GM18511 (cell line): Measurements from ENCODE around the gene CPEB2.
A peak's percentile ranks its signal among the peaks of the same experiment; 100 is the strongest.

Experiments used
- ATAC-seq: cut with Tn5 transposase; IDR thresholded peaks from one replicate; pipeline ENCODE4 v1.9.1; 2021; ENCODE audit warnings: mild to moderate bottlenecking, moderate library complexity; ENCODE audit not compliant: unreplicated experiment

CPEB2 gene

DNA sequence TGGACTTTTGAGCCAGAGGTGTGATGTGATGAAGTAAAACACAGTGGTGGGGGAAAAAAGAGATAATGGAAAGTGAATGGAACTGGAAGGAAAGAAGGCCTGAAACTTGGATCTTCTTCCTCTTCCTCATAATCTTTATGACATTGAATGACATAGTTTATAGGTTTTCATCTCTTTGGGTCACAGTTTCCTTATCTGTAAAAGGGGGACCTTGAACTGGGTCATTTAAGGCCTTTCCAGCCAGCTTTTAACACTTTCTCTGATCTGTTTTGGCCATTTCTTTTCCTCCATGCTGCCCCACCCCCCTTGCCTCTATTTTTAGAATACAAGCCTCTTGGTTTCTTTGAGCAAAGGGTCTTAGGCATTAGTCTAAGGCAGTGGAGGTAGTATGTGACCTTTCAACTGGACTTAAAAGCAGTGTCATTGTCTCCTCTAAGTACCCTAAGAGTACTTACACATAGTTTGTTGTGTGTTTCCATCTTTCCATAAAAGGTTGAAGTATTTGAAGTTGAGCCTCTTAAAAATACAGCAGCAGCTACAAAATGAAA is 7.8 kb downstream of the CPEB2 start:
- no peak for ATAC-seq

DNA sequence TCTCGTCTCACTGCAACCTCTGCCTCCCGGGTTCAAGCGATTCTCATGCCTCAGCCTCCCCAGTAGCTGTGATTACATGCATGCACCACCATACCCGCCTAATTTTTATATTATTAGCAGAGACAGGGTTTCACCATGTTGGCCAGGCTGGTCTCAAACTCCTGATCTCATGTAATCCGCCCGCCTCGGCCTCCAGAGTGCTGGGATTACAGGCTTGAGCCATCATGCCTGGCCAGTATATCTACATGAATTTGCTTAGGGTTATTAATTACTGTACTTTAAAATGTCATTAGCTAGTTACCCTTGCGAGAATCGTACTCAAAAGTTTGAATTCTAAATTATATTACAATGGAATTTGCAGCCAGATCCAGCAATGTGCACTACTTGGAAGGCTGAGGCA is 8.9 kb downstream of the CPEB2 start:
- no peak for ATAC-seq

DNA sequence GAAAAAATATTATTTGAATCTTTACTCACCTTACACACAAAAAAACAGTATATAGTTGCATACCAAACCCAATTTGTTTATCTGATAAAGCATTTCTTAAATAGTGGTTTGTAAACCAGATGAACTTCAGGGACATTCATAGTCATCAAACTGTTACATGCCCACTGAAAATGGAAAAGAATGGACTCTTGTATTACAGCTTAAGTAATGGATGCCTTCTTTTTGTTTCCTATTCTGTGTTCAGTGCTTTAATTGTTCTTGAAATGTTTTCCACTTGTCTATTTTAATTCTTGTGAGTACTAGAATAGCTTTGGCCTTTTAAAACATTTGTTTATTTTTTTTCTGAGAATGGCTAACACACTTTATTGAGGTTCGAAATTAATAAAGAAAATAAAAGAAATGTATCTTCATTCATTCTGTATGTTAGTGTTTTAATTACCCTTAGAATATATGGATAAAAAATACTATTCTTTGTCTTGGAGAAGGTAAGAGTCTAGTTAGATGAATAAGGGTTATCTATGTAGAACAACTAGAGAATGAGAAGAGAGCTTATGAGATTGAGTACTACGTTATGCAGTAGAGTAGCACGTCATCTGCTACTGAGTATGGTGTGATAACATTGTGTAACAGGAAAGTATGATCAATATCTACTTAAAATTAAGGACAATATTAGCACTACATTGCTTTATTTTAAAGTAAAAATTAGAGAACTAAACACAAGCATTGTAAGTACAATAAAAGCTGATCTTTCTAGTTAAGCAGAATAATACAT is 9.9 kb downstream of the CPEB2 start:
- no peak for ATAC-seq

DNA sequence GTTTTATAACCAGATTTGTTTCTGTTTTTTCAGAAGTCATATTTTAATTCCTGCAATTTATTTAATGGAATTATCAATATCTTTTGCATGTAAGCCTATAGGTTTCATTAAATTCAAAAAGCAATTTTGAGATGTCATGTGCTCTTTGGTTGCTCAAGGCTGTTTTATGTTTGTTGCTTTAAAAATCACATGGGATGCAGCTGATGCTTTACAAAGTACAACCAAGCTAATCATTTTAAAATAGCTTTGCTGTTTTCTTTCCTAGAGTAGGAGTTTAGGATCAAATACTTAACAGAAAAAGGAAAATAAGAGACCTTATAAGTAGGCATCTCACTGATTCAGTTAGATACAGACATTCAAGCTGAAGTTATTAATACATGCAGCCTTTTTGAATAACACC is 11.3 kb downstream of the CPEB2 start:
- no peak for ATAC-seq

DNA sequence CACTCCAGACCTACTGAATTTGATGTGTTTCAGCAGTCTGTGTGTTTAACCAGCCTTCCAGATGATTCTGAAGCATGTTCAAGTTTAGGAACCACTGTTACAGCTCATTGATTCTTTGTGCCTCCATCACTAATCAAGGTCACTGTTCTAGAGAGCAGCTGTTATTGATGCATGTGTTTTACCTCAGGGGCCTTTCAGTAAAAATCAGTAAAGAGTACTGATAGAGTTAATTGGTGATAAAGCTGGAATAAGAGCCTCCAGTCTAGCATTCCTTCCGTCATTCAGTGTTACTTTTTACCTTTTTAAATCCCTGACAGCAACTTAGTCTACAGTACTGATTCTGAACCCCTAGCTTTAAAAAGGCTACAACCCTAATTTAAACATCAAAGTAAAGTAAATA is 12.9 kb downstream of the CPEB2 start:
- ATAC-seq: no peak

DNA sequence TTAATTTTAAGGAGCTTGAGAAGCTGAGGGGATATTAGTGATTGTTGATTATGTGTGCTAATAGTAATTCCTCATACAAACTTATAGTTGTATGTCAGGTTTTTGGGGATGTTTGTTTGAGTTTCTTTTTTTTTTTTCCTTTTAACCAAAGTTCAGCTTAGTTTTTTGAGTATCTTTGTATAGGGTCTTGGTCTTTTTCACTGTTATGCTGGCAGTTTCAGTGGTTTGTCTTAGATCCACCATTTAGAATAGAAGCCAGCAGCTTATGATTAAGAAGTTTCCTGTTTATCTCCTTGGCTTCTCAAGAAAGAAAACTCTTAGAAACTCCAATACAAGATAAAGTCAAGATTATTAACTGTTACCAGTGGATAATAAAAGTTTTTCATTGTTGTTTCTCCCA is 16.1 kb downstream of the CPEB2 start:
- ATAC-seq: no peak

DNA sequence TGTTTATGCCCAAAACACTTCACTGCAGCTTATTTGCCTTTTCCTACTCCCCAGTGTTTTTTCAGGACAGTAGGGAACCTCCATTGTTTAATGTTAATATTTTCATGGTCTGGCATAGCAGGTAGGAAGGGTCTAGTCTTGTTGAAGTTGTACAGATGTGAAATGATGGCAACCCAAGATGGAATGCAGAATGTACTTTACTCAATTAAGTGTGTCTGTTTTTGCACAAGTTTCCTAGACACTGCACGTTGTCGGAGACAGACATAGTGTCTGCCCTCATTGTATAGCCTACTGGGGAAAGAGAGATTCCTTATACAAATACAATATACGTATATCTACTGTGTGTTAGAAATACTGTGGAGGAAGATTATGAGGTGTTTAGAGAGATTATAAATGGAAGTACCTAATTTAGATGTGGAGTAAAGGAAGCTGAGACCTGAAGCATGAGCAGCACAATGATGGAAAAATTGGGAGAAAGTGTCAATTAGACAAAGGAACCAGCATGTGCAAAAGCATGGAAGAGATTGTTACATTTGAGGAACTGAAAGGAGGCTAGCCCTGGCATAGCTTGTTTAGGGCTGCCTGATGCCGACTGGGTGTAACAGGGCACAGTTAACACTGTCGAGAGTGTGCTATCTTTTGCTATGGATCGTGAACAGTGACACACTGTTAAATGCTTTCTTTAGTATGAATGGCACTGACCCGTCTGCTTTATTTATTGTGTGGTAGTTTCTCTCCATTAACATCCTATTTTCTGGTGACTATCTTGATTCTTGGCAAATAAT is 18.4 kb downstream of the CPEB2 start:
- ATAC-seq: peak; percentile 64

DNA sequence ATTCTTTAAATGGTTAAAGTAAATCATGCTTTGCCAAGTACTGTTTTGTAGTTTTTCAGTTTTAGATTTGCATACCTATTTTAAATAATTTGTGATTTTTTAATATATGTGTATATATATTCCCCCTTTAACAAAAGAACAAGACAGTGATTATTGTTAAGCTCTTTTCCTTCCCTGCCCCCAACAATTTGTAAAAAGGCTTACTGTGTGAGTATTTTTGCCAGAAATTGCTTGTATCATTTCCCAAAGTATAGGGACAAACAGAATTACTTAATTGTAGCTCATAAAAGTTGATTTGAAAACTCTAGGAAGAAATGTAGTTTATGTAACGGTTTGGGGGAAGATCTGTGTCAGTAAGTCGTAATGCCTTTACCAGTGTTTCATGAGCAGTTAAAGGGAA is 19.0 kb downstream of the CPEB2 start:
- no peak for ATAC-seq

DNA sequence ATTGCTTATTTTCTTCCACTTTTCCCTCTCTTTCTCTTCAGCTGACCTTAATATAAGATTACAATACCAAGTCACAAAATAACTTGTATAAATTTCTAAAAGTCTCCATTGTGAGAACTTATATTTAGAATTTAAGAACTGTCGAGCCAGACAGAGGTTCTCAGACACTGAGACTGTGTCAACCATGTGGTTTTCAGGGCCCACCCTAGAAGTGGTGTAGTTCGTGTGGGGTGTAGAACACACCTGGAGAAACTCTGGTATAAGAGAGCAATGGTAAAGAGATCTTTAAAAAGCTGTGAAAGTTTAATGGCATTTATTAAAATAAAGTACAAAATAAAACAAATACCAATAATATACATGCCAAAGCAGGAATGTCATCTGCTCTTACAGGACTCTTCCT is 19.7 kb downstream of the CPEB2 start:
- ATAC-seq: no peak

DNA sequence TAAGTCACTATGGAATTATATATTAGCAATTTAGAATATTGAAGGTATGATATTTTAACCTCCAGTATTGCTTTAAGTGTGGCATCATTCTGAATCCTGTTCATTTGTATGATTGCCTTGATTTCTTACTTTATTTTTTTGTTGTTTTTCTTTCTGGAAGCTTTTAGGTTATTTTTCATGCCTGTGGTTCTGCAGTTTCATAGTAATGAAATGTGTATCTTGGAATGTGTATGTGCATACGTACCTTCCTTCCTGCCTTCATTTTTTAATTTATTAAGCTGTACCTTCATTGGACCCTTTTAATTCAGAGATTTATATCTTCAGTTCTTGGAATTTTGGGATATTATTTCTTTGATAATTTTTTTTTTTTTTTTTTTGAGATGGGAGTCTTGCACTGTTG is 22.1 kb downstream of the CPEB2 start:
- ATAC-seq: no peak

DNA sequence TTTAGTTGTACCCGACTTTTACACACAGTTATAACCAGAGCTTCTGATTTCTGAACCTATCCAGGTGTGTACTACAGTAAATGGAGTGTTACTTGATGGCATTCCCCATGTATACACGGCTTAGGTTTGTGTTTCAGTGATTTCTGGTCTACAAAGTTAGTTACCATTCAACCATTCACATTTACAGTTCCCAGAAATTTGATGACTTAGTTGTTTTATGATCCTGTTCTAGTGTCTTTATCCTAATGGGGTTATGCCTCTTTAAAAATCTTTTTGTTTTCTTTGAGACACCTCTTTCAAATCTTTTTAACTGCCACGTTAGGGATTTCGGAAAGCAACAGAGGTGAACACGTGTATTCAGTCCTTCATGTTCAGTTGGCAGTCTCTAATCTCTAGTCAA is 23.4 kb downstream of the CPEB2 start:
- no peak for ATAC-seq

DNA sequence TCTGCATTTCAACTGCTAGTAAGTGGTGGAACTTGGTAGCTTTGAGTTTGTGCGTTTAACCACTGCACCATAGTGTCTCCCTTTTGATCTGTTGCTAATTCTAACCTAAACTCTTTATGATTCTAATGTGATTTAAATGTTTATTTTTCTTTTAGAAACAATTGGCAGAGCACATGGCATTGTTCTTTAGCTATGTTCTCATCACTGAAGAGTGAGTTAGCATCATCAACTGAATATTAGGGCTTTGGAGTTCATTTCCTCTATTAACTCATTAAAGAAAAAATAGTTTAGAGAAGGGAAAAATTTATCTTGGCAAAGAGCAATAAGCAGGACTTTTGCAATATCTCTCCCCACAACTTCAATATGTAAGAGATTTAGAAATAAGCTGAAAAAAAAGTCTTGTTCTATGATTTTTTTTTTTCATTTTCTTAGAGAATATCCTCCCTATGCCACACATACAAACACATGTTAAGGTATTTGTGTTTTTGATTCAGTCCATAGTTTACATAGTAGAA is 25.7 kb downstream of the CPEB2 start:
- no peak for ATAC-seq

DNA sequence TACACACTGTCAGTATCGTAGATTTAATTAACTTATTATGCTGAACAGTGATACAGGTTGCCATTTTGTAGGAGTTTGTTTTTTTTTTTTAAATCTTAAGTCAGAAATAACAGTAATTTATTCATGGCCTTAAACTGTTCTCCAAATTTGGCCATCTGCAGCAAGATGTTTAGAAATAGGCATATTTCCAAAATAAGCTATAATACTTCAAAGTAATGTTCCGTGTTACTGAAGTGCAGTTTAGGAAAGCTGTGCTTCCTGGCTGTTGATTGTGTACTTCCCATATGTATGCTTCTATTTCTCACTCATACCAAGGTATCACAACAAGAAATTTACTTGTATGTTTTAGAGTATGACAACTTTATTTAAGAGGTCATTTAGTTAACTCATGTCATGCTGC is 28.9 kb downstream of the CPEB2 start:
- ATAC-seq: no peak

DNA sequence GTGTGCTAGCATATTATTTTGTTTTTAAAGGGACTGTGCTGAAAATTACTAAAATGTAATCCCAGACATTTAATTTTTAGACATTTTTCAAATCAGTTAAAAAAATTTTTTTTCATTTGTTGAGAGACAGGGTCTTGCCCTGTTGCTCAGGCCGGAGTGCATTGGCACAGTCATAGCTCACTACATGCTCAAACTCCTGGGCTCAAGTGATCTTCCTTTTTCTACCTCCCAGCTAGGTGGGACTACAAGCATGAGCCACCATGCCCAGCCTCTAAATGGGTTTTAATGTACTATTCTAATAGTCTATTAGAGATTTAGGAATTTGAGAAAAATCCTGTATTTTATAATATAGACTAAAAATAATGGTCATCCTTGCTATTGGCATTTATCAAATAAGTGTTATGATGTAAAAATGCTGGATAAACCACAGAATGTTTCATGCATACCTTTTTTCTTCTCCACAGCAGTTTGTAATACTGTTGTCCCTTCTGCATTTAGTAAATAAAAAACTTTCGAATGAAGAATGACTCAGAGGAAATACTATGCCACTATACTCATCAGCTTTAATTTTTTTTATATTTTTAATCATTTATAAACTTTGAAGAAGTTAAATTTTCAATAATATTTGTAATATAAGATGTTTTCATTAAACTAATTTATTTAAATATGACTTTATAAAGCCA is 29.9 kb downstream of the CPEB2 start:
- no peak for ATAC-seq

DNA sequence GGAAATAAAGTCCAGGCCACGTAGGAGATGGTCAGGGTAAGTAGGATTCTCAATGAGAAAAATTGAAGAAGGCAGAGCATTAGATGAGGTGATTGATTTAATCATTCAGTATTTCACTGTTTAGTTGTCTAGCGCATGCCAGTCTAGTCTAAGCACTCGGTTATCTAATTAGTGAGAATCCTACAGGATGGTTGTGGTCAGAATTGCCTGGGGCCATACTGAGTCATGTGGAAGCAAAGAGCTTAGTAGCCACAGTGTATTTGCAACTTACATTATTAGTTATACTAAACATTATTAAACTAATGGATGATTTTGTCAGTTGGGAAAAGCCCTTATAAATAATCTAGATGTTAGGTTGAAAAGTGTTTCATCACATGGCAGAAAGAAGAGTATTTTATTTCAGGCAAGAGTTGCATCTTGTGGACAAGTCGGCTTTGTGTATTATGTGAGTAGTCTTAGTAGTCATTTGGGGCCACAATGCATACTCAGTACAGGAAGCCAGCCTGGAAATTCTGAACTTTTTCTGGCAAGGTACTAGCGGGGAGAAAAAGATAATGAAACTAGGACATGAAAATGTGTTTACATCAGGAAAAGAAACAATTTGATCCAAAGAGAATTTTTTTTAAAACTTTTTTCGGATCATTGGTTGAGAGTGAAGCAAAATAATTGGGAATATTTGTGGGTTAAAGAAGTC is 31.9 kb downstream of the CPEB2 start:
- no peak for ATAC-seq

DNA sequence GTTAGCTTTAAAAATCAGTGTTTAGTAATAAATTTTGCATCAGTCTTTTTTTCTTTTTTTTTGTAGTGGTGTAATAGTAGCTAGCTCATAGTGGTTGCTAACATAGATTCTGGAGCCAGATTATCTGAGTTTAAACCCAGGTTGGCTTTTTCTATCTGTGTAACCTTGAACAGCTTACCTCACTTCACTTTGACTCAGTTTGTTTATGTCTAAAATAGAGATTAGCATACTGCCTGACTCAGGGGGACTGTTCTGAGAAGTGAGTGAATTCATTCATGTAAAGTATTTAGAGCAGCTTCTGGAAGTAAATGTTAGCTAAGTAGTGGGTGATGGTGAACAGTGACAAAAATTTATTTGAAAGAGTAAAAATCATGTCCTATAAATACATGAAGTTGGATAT is 32.9 kb downstream of the CPEB2 start:
- no peak for ATAC-seq

DNA sequence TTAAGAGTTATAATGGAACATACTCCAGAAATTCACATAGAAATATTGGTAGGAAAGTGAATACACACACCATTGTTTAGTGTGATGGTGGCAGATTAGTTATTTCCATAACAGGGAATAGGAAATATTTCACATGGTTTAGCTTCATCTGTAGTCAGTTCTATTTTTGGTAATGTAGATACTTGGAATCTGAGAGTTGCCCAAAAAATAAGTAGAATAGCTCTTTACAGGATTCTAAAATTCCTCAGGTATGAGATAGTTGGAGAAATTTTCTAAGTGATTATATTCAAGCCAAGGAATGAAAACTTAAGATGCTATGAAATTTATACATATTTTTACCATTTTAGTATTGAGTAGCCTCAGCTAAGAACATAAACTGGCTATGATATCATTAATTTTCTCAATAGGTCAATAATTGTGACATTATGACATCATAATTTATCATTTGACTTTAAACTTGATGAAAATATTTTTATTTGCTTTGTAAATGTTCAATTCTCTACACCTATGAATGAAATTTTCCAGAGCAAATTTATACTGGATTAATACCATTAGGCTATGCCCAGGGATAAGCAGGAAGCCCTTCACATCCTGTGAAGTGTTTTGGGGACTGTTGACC is 35.8 kb downstream of the CPEB2 start:
- no peak for ATAC-seq

DNA sequence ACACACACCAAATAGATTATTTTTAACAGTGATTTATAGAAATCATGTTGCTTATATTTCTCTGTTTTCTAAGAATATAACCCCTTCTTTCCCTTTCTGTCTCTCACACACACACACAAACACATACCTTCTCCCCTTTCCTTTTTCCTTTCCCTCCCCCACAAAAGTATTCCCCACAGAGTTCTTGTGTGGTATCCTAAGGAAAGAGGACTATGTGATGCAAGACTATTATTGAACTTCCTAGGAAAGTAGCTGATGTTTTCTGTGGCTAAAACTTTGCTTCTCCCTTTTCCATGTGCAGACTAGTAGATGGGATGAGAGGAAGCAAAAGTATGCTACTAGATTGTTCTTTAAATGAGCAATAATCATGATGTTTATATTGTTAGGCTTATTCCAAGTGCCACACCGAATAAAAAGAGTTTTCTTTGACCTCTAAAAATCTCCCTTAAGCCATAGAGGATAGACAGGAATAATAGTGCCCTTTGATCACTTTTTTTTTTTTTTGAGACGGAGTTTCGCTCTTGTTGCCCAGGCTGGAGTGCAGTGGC is 38.7 kb downstream of the CPEB2 start:
- ATAC-seq: no peak

DNA sequence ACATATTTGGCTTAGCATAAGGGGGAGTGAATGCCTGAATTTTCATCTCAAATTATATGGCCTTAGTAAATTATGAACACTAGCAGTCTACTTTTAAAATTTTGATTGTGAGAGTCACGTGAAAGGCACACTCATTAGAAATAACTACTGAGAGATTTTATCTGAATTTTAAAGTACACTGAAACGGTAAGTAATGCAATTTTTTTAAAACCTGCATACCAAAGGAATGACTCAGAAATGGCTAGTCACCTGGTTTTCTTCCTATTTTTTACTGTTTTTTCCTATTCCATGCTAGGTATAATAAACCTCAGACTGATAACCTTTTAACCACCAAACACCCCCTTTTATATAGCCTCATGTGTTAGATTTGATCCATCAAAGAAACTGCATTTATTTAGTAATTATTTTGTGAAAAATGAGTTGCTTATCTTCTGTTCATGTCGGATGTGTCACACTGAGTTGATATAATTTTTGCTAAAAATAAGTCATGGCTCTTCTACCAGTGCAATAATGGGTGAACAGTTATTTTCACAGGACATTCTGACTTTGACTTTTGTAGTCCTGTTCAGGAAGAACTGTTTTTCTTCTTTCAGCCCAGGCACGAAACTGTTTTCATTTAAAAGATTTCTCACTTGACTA is 40.4 kb downstream of the CPEB2 start:
- no peak for ATAC-seq

DNA sequence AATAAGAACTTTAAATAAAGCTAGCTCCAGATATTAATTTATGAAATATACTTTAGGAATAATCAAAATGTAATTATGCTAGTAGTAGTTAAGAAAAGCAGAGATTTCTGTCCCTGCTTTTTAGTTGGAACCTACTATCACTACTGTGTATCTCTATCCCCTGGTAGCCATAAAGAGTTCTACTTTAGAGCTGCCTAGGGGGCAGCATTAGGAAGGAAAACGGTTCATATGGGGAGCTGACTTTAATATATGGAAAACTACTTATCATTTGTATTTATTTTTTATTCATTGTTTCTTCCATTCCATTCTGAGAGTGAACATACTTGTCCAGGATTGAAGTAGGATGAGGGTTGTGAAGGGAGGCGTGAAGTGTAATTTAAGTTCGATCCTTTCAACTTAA is 40.9 kb downstream of the CPEB2 start:
- no peak for ATAC-seq
